ENCODE measurements around the gene GALNT11.
"Not testable (repeated sequence)": the region's sequence is repeated elsewhere in the genome, so short reads cannot be mapped to it uniquely, and the experiment has no call there.

Gene GALNT11

DNA sequence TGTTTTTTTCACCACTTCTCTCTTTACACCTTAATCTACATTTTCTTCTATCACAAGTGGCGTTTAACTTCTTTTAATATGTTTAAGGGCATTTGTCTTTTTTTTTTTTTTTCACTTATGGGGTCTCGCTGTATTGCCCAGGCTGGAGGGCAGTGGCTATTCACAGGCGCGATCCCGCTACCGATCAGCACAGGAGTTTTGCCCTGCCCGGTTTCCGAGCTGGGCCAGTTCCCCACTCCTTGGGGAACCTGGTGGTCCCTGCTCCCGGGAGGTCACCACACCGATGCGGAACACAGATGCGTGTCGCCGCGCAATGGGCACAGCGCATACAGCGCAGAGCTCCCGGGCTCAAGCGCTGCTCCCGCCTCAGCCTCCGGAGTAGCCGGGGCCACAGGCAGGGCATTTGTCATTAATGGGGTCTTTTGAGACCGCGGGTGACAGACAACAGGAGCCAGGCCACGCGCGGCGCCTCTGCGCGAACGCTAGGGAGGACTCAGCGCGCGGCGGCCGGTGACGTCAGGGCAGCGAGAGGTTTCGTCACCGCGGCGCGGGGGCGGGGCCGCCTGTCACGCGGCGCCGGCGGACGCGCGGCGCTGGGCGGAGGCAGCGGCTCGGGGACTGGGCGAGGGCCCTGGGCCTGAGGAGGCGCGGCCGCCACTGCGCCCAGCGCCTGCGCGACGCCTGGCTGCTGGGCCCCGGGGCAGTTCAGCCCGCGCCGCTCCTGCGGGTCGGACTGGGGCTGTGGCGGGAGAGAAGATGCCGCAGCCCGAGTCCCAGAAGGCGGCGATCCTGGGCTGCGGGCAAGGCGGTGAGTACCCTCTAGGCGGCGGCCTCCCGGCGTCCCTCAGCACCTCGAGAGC is at the start of gene GALNT11:
Gene GALNT11, plus strand, starts transcription at position 598 of the 860 bp plus-strand sequence. CDS start 68,554 bp downstream, outside the sequence.
- peak; percentile 76 for DNase-seq

DNA sequence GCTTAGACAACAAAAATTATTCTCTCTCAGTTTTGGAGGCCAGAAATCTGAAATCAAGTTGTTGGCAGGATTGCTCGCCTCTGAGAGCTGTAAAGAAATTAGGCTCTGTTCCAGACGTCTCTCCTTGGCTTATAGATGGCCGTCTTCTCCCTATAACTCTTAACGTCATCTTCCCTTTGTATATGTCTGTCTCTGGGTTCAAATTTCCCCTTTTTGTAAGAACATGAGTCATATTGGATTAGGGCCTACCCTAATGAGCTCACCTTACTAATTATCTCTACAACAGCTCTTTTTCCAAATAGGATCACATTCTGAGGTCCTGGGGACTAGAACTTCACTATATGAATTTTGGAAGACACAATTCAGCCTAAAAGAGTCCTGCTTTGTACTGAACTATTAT is 46.9 kb upstream of the GALNT11 start:
- DNase-seq = no peak

DNA sequence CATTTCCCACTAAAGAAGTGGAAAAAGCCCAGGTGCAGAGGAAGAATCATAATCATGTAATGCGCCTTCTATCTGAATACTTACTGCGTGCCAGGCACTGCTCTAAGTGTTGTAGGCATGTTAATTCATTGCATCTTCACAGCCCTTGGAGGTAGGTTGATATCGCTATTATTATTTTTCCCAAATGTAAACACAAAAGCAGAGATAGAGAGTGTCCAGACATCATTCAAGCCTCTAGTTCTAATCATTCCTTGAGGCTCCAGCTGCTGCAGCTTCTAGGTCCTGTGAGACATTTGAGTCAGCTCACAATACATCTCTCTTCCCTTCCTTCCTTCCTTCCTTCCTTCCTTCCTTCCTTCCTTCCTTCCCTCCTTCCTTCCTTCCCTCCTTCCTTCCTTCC is 44.3 kb upstream of the GALNT11 start:
- no peak for DNase-seq

DNA sequence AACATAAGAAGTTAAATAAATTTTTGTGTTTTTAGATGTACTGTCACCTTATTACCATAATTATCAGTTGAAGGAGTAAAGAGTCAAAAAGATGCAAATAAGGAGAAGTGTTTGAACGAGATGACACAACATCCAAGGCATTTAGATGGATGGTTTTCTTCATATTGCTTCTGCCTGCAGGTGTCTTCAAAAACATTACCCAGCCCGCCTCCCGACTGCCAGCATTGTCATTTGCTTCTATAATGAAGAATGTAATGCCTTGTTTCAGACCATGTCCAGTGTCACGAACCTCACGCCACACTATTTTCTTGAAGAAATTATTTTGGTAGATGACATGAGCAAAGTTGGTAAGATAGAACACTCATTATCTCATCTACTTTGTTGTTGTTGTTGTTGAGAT is 42.7 kb upstream of the GALNT11 start:
- DNase-seq = no peak

DNA sequence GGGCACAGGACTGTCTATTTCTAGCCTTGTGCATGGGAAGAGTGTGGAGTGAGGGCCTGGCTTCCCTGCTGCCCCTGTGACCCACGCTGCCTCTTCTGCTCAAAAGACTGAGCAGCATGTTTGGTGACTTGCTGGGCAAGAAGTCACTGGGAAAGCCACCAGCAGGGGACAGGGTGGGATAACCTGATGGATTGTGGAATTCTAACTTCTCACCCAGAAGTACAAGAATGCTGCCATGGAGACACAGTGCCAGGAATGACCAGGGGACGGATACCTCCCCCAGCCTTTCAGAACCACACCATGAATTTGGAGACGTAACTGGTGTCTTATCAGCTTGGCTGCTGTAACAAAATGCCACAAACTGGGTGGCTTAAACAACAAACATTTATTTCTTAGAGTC is 40.9 kb upstream of the GALNT11 start:
- no peak for DNase-seq

DNA sequence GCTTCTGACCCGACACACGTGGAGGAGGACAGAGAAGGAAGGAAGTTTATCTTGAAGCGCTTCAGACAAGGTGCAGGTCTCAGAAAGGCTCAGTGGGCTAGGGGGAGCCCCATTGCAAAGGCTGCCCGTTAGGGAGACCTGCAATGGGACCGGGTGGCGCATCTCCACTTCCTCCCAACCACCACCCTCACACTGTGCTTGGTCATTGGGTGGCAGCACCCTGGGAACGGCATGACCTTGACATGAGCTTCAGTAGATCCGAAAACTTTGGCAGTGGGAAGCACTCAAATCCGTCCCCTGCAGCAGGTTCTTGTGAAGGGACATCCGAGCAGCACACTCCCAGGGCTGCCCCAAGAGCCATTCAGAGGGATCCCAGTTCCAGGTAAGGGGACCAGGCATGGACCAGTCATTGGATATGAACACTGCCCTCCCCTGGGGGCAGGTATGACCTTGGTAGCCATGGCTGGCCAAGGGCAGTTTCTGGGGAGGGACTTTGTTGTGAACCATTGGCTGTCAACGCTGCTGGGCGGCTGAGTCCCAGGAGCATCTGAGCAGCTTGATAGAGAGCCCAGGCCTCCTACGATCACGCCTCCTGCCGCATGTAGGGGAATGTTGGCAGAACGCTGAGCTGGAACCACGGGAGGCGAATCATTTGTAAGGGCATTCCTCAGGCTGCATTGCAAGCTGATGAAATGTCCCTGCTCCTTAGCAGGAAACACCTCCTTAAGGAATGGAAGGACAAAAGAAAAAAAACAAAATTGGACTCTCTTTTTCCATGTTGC is 37.5 kb upstream of the GALNT11 start:
- no peak for DNase-seq

DNA sequence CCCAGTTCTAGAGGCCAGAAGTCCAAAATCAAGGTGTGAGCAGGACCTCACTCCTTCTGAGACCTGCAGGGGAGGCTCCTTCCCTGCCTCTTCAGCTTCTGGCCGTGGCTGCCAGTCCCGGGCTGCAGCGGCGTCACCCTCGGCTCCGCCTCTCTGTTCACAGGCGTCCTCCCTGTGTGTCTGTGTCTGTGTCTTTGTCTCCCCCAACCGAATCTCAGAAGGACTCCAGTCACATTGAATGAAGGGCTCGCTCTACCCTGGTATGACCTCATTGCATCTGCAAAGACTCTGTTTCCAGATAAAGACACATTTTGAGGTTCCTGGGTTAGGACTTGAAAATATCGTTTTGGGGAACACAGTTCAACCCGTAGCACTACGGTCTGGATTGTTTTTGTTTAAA is 33.1 kb upstream of the GALNT11 start:
- DNase-seq = no peak

DNA sequence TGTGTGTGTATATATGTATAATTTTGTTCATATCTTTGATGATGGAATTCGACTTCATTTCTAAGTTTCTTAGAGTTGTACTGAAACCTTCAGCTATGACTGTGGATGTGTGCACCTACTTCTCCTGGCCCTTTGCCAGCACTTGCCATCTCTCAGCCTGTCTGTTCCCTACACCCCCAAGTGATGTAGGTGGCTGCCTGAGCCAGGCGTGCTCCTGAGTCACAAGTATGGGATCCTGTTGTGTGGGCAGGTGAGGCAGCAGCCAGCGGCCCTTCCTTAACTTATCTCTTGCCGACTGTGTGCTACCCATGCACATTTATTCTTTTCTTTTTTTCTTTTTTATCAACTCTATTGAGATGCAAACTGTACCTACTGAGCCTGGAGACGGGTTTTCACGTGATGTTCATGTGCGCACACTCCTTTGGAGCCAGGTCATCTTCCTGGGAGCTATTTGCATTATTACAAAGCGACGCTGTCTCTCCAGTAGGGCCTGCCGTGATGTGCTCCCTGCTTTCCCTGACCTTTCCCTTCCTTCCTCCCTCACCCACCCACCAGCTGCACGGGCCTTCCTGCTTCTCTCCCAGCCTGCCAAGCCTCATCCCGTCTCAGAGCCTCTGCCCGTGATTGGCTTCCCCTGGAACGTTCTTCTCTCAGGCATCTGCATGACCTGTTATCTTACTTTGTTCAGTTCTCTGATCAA is 31.3 kb upstream of the GALNT11 start:
- DNase-seq = no peak

DNA sequence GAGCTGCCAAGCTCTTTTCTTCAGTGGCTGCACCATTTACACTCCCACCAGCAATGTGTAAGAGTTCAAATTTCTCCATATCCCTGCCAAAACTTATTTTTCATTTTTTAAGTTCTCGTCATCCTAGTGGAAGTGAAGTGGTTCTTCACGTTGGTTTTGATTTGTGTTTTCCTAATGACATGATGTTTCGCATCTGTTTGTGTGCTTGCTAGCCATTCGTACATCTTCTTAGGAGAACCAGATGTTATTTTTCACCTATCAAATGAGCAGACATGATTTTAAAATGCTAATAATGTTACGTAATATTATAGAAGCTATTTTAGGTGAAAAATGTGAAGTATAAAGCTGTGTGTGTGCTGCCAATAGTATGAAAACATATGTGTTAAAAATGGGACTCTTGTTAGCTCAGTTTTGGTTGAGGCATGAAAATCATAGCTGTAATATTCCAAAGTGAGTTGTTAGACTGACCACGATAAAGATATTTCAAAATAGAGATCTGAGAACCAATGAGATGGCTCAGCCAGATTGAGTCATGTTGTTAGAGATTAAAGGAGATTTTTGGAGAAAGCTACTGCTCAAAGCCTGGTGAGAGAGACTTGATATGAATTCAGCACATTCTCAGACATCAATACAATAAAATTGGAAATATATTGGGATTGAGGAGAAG is 25.9 kb upstream of the GALNT11 start:
- DNase-seq = no peak

DNA sequence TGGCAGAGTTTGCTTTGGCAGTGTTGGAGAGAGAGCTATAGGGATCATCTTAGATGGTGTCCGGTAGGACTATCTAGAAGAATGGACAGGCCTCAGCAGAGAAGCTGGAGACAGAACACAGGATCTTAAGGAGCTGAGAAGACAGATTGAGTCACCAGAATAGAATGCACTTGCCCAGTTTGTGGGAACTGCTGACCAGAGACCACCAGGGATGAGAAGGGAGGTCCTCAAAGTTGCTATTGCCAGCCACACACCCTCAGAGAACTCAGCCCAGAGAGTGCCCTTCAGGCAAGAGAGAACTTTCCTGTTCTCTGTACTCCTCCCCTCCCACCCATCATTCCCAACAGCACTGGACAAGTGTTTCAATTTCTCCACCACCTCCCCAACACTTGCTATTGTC is 25.3 kb upstream of the GALNT11 start:
- no peak for DNase-seq

DNA sequence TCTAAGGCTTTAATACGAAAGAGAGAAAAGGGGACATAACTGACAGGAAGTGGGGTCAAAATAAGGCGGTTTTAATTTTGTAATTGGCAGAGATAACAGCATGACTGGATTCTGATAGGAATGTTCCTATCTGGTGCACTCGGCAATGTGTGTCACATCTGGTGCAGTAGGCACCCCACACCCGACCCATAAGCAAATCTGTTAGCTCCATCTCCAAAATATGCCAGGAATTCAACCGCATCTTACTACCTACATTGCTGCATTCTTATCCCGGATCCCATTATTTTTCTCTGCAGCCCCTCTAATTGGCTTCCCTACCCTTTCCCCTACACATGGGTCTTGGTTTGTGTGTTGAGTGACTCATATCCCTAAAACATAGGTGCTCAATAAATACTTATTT is 19.1 kb upstream of the GALNT11 start:
- no peak for DNase-seq

DNA sequence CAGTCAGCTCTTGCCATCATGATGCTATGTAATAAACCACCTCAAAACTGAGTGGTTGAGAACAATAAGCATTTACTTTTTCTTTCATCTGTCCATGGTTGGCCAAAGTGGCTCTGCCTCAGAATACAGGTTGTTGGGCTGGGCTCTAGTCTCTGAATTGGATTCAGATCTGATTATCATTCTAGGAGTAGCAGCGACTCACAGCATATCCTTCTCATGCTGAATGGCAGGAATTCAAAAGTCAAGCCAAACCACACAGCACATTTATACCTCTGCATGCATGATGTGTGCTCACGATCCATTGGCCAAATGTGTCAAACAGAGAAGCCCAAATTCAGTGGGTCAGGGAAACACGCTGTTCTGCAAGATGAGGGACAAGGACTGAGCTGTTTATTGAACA is 13.6 kb upstream of the GALNT11 start:
- DNase-seq = no peak

DNA sequence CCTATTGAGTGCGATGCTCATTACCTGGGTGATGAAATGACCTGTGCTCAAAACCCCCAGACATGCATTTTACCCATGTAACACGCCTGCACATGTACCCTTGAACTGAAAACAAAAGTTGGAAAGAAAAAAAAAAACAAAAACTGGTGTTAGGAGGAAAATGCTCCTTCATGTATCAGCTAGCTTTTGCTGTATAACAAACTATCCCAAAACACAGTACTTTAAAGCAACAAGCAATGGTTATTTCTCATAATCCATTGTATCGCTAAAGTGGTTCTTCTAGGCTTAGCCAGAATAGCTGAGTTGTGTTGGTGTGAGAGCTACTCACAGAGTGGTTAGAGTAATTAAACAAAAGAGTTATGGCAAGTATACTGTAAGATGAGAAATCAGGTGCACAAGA is 12.2 kb upstream of the GALNT11 start:
- DNase-seq = no peak

DNA sequence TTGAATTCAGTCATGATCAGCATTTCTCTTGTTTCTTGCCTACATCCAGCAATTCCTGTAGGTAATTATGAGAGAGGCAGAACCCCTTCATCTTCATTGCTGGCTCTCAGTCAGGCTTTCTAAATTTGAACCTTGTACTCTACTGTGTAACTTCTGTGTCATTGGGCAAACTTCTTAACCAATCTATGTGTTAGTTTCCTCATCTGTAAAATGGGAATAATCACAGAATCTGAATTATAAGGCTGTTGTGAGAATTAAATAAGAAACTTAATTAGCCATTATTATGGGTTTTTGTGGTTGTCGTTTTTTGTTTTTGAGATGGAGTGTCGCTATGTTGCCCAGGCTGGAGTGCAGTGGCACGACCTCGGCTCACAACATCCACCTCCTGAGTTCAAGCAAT is 11.5 kb upstream of the GALNT11 start:
- DNase-seq = no peak

DNA sequence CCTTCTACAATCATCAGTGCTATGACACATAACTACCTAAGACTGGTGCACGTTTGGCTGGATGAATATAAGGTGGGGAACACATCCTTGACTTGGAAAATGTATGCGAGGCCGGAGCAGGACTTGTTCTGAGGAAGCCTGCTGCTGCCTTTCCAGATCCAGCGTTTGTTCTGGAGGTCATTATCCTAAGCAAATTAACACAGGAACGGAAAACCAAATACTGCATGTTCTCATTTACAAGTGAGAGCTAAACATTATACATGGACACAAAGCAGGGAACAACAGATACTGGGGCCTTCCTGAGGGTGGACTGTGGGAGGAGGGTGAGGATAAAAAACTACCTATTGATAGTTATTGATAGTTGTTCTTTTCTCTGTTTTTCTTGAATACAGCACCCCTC is 10.8 kb upstream of the GALNT11 start:
- DNase-seq = no peak

DNA sequence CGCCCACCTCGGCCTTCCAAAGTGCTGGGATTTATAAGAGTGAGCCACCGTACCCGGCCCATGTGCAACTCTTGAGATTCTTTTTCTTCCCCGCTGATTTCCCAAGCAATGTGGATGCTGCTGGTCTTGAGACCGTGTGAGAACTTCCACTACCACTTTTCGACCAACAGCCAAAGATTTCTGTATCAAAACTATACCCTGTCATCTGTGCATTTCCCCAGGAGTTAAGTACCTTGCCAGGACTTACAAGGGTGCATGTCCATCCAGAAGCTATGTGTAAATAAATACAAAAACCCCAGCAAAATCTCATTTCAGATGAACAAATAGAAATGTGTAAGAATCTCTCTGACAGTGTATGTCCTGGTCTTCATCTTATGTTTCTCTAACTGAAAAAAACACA is 9.9 kb upstream of the GALNT11 start:
- DNase-seq = no peak

DNA sequence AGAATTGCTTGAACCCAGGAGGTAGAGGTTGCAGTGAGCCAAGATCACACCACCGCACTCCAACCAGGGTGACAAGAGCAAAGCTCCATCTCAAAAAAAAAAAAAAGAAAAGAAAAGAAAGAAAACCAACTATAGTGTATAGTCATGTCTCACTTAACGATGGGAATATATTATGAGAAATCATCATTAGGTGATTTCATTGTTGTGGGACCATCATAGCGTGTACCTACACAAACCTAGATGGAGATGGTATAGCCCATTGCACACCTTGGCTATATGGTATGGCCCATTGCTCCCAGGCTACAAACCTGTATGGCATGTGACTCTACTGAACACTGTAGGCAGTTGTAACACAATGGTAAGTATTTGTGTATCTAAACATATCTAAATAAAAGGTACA is 8.5 kb upstream of the GALNT11 start:
- DNase-seq = no peak

DNA sequence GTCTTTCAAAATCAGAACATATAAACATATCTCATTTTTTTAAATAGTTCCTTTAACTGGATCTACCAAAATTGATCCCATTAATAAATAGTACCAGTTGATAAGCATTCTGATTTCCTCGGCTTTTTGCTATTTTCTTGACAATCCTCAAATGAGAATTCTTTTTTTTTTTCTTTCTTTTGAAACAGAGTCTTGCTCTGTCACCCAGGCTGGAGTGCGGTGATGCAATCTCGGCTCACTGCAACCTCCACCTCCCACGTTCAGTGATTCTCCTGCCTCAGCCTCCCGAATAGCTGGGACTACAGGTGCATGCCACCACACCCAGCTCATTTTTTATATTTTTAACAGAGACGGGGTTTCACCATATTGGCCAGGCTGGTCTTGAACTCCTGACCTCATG is 7.8 kb upstream of the GALNT11 start:
- DNase-seq = not testable (repeated sequence)

DNA sequence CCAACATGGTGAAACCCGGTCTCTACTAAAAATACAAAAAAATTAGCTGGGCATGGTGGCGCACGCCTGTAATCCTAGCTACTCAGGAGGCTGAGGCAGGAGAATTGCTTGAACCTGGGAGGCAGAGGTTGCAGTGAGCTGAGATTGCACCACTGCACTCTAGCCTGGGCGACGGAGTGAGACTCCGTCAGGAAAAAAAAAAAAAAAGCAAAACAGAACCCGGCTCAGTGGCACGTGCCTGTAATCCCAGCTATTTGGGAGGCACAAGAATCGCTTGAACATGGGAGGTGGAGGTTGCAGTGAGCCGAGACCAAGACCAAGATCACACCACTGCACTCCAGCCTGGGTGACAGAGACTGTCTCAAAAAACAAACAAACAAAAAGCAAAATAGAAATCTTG is 3.7 kb upstream of the GALNT11 start:
- DNase-seq = not testable (repeated sequence)

DNA sequence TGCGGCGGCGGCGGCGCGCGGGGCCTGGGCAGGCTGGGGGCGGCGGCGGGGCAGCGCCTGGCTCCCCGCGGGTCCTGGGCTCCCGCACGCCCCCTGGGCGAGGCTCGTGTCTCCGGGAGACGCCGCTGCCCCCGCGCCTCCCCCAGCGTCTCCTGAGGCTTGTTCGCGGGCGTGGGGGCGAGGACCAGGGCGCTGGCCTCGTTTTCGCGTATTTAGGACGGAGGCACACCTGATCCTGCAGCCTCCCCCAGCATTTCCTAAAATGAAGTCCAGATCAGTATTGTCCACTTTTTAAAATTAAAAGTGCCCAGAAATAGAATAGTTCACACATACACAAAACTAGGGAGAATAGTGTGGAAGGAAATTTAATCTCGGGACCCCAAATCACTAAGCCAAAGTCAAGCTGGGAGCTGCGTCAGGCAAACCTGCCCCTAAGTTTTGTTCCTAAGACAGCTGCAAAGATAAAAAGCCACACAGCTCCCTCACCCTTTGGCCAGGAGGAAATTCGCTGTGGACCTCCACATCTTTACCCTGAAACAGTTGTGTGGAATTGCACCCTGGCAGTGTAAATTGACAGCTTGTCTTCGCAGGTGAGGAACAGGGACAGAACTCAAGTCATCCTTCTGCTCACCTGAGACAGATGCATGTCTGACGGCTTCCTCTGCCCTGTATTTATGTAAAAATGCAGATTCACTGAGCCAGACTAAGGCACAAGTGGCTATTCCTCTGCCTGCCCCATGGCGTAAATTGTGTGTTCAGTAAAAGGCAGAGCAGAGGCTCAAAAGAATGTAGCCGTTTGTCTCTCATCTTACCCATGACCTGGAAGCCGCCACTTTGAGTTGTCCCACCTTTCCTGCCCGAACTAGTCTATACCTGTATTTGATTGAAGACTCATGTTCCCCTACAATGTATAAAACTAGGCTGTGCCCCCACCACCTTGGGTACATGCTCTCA is 740 bp downstream of the GALNT11 start:
- no peak for DNase-seq

DNA sequence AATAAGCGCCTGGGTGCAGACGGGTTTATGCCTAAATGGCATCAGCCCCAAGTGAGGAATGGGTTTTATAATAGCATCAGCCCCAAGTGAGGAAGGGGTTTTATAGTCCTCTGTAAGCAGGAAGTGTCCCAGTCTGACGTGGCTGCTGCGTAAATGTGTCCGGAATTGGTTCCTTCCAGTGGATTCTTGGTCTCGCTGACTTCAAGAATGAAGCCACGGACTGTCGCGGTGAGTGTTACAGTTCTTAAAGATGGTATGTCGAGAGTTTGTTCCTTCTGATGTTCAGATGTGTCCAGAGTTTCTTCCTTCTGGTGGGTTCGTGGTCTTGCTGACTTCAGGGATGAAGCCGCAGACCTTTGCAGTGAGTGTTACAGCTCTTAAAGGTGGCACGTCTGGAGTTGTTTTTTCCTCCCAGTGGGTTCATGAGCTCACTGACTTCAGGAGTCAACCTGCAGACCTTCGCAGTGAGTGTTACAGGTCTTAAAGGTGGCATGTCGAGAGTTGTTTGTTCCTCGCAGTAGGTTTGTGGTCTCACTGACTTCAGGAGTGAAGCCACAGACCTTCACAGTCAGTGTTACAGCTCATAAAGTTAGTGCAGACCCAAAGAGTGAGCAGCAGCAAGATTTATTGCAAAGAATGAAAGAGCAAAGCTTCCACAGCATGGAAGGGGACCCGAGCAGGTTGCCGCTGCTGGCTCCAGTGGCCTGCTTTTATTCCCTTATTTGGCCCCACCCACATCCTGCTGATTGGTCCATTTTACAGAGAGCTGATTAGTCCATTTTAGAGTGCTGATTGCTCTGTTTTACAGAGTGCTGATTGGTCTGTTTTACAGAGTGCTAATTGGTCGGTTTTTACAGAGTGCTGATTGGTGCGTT is 2.3 kb downstream of the GALNT11 start:
- not testable (repeated sequence) for DNase-seq

Measured in NCI-H1105 treated with DMSO at 0.1 percent for 48 hours (cell line).